Activated T-cell treated with anti-CD3 and anti-CD28 coated beads, Interleukin-2, amount 50 U/mL, for 4 hours (primary cell): Measurements from ENCODE around the gene RBAK. TPM values are rescaled to one million over a fixed set of nuclear protein-coding genes. Genes with fewer than 3 reads are reported as not detected.
"Not testable (repeated sequence)": the region's sequence is repeated elsewhere in the genome, so short reads cannot be mapped to it uniquely, and the experiment has no call there.

Experiments used
- ATAC-seq, 2 donors: fragments of 200-7000 bp; cut with Tn5 transposase; one replicate each; pipeline ENCODE4 v1.10.0; 2021
- DNase-seq: peaks from one replicate; pipeline ENCODE4 v3.0.0-alpha.2; 2020
- H3K27me3 Mint-ChIP-seq: one replicate; pipeline ENCODE4 v1.8.0; 2021; ENCODE audit warnings: low read depth, mixed read lengths
- H3K36me3 Mint-ChIP-seq: one replicate; pipeline ENCODE4 v1.8.0; 2022; ENCODE audit warnings: mixed read lengths; ENCODE audit not compliant: insufficient read depth
- H3K4me1 Mint-ChIP-seq: one replicate; pipeline ENCODE4 v1.8.0; 2021; ENCODE audit warnings: low read depth, mixed read lengths
- H3K4me3 Mint-ChIP-seq: one replicate; pipeline ENCODE4 v1.8.0; 2021; ENCODE audit warnings: mild to moderate bottlenecking, moderate library complexity, mixed read lengths
- H3K9me3 Mint-ChIP-seq: one replicate; pipeline ENCODE4 v1.8.0; 2021; ENCODE audit warnings: mixed read lengths
- total RNA-seq, 3 donors: library from RNA; stranded (reverse); gene quantifications; one replicate each; pipeline ENCODE4 v1.2.1, GENCODE V29; 2021

Gene RBAK
- total RNA-seq: 1 to 10 TPM; 8.7 to 8.9 (median 8.9) TPM

GRCh38 chr7:5045558-5046396 lies at the start of gene RBAK:
TSS of gene RBAK (plus strand) at chr7:5045860. CDS start at chr7:5048077, 2,217 bp downstream.
- H3K4me3 Mint-ChIP-seq: peak within 1 kb of the TSS; percentile 85
- H3K9me3 Mint-ChIP-seq: peaks cover 5% of the 10 kb centered on the region
- ATAC-seq: peak; percentile 100
- H3K4me1 Mint-ChIP-seq: peaks cover 25% of the 10 kb centered on the region
- peak; percentile 81 for DNase-seq
- peaks cover 24% of the 10 kb centered on the region for H3K36me3 Mint-ChIP-seq
- no peaks in the 10 kb centered on the region for H3K27me3 Mint-ChIP-seq

GRCh38 chr7:4996696-4997222 lies 48.9 kb upstream of the RBAK start:
- H3K4me3 Mint-ChIP-seq: no peak overlapping the region
- H3K9me3 Mint-ChIP-seq: no peaks in the 10 kb centered on the region
- no peak for DNase-seq
- ATAC-seq: no peak
- H3K4me1 Mint-ChIP-seq: peaks cover 5% of the 10 kb centered on the region
- H3K36me3 Mint-ChIP-seq: peaks cover 31% of the 10 kb centered on the region
- no peaks in the 10 kb centered on the region for H3K27me3 Mint-ChIP-seq

DNA sequence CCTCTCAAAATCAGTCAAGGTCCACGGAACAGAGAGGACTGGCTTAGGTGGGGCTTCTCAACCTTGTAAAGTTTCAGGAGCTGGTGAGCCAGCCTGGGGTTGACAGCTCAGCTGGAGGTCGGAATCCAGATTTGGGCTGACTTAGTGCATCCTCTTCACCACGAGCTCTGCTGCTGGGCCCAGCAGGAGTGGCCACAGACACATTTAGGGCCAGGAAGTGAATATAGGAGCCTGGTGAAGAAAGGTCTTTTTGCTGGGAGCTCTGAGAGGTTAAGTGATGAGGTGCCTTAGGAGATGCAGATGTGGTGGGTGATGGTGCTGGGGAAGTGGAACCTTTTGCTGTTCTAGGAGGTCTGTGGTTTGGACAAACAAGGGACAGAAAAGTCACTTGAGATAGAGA lies 47.4 kb upstream of the RBAK start:
- DNase-seq (no peak), ATAC-seq (no peak)
- no peaks in the 10 kb centered on the region for H3K27me3 Mint-ChIP-seq
- H3K9me3 Mint-ChIP-seq: no peaks in the 10 kb centered on the region
- no peak overlapping the region for H3K4me3 Mint-ChIP-seq
- peaks cover 5% of the 10 kb centered on the region for H3K4me1 Mint-ChIP-seq
- peaks cover 37% of the 10 kb centered on the region for H3K36me3 Mint-ChIP-seq

DNA sequence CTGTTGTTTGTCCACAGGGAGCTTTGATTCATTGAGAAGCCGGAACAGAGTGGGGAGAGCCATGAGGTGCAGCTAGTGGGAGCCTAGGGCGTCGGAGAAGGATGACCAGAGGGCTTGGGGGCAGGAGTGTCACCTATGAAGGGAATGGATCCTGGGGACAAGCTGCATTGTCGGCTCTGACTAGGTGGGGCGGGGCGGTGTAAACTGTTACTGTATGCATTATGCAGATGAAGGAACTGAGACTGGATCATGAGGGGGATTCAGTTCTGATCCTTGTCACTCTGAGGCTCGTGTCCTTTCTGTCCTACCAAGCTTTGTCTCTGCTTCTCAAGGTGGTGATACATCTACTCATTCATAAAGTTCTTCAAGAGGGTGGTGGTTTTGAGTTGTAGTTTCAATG lies 46.8 kb upstream of the RBAK start:
- DNase-seq (no peak), ATAC-seq (peak; percentile 48 to 56)
- peaks cover 35% of the 10 kb centered on the region for H3K36me3 Mint-ChIP-seq

DNA sequence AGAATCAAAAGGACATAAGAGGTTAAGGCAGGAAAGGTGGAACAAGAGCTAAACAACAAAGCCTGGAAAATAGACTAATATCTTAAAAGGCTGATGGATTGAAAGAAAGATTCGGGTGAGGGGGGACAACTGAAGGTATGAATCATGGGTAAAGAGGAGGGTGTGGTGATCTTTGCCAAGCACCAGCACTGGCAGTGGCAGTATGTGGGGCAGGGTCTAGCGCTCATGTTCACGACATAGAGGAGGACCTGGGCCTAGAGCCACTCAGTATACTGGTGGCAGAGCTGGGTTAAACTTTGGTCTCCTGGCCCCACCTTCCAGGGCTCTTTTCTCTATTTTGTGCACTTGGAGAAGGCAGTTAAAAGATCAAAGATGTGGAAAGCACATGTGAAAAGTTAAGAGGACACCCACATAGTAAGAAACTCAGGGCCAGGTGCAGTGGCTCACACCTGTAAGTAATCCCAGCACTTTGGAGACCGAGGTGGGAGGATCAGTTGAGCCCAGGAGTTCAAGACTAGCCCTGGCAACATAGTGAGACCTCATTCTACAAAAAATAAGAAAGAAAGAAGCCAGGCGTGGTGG lies 46.2 kb upstream of the RBAK start:
- ATAC-seq (peak in 1 of 2 donors; percentile 50), DNase-seq (no peak)
- no peaks in the 10 kb centered on the region for H3K27me3 Mint-ChIP-seq
- H3K4me3 Mint-ChIP-seq: no peak overlapping the region
- H3K9me3 Mint-ChIP-seq: no peaks in the 10 kb centered on the region
- H3K36me3 Mint-ChIP-seq: peaks cover 38% of the 10 kb centered on the region
- H3K4me1 Mint-ChIP-seq: peaks cover 5% of the 10 kb centered on the region

More for the DNA sequence above, 46.8 kb upstream of the RBAK start:
- no peaks in the 10 kb centered on the region for H3K9me3 Mint-ChIP-seq
- H3K4me3 Mint-ChIP-seq: no peak overlapping the region
- peaks cover 5% of the 10 kb centered on the region for H3K4me1 Mint-ChIP-seq
- H3K27me3 Mint-ChIP-seq: no peaks in the 10 kb centered on the region

GRCh38 chr7:5001003-5001402 lies 44.7 kb upstream of the RBAK start:
- ATAC-seq (no peak), DNase-seq (no peak)
- no peaks in the 10 kb centered on the region for H3K27me3 Mint-ChIP-seq
- peaks cover 41% of the 10 kb centered on the region for H3K36me3 Mint-ChIP-seq
- no peaks in the 10 kb centered on the region for H3K9me3 Mint-ChIP-seq
- peaks cover 5% of the 10 kb centered on the region for H3K4me1 Mint-ChIP-seq
- H3K4me3 Mint-ChIP-seq: no peak overlapping the region

DNA sequence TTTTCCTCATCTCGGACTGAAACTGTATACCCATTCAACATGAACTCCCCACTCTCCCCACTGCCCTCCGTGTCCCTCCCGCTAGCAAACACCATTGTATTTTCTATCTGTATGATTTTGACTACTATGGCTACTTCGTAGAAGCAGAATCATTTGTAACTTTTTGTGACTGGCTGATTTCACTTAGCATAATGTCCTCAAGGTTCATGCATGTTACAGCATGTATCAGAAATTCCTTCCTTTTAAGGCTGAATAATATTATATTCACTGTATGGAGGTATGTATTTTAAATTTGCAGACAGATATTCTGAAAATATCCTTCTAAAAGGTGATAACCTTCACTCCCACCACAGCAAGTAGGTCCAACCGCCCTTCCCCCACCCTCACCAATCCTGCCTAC lies 43.7 kb upstream of the RBAK start:
- Mint-ChIP-seq H3K27me3 (no peaks in the 10 kb centered on the region), H3K9me3 (no peaks in the 10 kb centered on the region), H3K4me3 (no peak overlapping the region), H3K36me3 (peaks cover 41% of the 10 kb centered on the region), H3K4me1 (peaks cover 5% of the 10 kb centered on the region)
- DNase-seq: no peak
- no peak for ATAC-seq

GRCh38 chr7:5005066-5005465 lies 40.6 kb upstream of the RBAK start:
- Mint-ChIP-seq H3K9me3 (peaks cover 5% of the 10 kb centered on the region), H3K36me3 (peaks cover 47% of the 10 kb centered on the region), H3K4me3 (no peak overlapping the region), H3K4me1 (no peaks in the 10 kb centered on the region), H3K27me3 (no peaks in the 10 kb centered on the region)
- ATAC-seq (no peak), DNase-seq (no peak)

GRCh38 chr7:5012985-5013384 lies 32.7 kb upstream of the RBAK start:
- DNase-seq: no peak
- Mint-ChIP-seq H3K36me3 (peaks cover 21% of the 10 kb centered on the region), H3K4me1 (no peaks in the 10 kb centered on the region), H3K9me3 (peaks cover 6% of the 10 kb centered on the region), H3K4me3 (no peak overlapping the region), H3K27me3 (no peaks in the 10 kb centered on the region)
- no peak for ATAC-seq

GRCh38 chr7:5015936-5016335 lies 29.7 kb upstream of the RBAK start:
- H3K4me3 Mint-ChIP-seq, H3K9me3 Mint-ChIP-seq, ATAC-seq, DNase-seq, H3K4me1 Mint-ChIP-seq, H3K27me3 Mint-ChIP-seq: not testable (repeated sequence)
- H3K36me3 Mint-ChIP-seq: peaks cover 15% of the 10 kb centered on the region

- not testable (repeated sequence) for ATAC-seq, H3K4me1 Mint-ChIP-seq, H3K27me3 Mint-ChIP-seq, DNase-seq, H3K9me3 Mint-ChIP-seq, H3K4me3 Mint-ChIP-seq
- peaks cover 16% of the 10 kb centered on the region for H3K36me3 Mint-ChIP-seq
These were observed 28.0 kb upstream of the RBAK start for GRCh38 chr7:5017626-5018025.

GRCh38 chr7:5020098-5020497 lies 25.6 kb upstream of the RBAK start:
- ATAC-seq (no peak), DNase-seq (no peak)
- H3K4me3 Mint-ChIP-seq: no peak overlapping the region
- no peaks in the 10 kb centered on the region for H3K4me1 Mint-ChIP-seq
- H3K27me3 Mint-ChIP-seq: no peaks in the 10 kb centered on the region
- H3K9me3 Mint-ChIP-seq: no peaks in the 10 kb centered on the region
- H3K36me3 Mint-ChIP-seq: peaks cover 33% of the 10 kb centered on the region

GRCh38 chr7:5020976-5021550 lies 24.6 kb upstream of the RBAK start:
- H3K9me3 Mint-ChIP-seq, H3K4me3 Mint-ChIP-seq, ATAC-seq, H3K4me1 Mint-ChIP-seq, H3K27me3 Mint-ChIP-seq, DNase-seq: not testable (repeated sequence)
- H3K36me3 Mint-ChIP-seq: peaks cover 35% of the 10 kb centered on the region

DNA sequence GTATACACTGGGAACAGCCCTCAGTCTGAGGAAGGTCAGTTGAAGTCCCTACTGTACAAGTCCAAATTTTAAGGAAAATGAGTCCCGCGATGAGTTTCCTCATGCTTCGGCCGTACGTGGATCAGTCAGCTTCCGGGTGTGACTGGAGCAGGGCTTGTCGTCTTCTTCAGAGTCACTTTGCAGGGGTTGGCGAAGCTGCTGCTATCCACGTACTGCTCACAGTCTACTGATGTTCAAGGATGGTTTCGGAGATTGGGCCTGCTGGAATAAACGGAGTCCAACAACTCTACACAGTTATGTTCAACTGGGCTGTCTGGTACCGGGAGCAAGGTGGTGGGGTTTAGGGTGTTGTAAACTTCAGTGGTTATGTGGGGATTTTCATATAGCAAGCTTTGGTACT lies 22.0 kb upstream of the RBAK start:
- H3K9me3 Mint-ChIP-seq: peaks cover 10% of the 10 kb centered on the region
- not testable (repeated sequence) for H3K27me3 Mint-ChIP-seq, H3K4me1 Mint-ChIP-seq, H3K4me3 Mint-ChIP-seq, ATAC-seq, DNase-seq
- peaks cover 45% of the 10 kb centered on the region for H3K36me3 Mint-ChIP-seq
